Measurements from ENCODE around the gene TPR.
A peak's percentile ranks its signal among the peaks of the same experiment; 100 is the strongest.
"Not testable (repeated sequence)": the region's sequence is repeated elsewhere in the genome, so short reads cannot be mapped to it uniquely, and the experiment has no call there.

TPR gene

DNA sequence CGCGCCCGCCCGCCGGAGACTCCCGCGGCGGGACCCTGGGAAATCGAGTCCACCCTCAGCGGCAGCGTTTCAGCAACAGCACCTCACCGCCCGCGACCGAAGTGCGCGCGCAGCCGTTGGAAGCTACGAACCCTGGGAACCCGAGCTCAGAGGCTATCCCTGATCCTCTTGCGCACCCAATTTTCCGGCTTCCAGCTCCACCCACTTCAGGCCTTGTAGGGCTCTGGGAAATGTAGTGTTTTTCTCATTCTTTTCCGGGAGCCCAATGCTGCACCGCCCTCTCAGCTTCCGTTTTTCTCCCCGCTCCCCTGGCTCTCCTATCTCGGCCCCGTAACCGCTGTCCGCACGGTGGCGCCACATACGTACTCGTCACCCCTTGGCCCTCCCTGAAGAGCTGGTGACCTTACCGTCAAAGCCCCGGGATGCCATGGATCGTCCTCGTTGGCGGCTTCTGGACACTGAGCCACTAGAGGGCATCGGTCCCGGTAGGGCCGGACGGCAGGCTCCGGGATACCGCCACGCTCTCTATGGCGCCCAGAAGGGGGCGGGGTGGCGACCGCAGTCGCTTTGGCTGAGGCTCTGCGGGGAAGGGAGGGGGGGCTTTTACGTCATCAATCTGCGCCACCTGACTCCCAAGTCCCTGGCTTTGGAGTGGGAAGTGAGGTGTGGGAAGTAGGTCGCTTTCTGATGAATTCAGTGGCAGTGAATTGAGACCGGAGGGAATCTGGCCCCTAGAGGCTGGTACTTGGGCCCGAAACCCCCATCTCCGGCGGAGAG lies at the start of gene TPR, which contains the start of gene ODR4:
Gene TPR, minus strand, starts transcription at position 102 of the 777 bp plus-strand sequence. CDS start 225 bp downstream, outside the sequence.
Gene ODR4, plus strand, starts transcription at position 687 of the 777 bp plus-strand sequence. CDS start 3,948 bp downstream, outside the sequence.
- DNase-seq = peak; percentile 98

DNA sequence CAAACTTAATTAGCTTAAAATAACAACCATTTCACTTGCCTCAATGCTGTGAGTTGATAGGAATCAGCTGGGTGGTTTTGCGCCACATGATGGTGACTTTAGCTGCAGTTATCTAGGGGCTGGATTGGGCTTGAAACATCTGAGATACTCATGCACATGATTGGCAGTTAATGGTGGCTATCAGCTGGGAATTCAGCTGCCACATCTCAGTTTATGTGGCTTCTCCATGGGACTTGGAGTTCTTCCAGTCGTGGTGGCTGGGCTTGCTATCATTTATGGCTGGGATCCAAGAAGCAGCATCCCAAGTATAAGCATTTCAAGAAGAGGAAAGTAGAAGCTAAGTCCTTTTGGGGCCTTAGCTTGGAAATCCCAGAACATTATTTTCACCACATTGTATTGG lies 49.5 kb upstream of the TPR start:
- no peak for DNase-seq

DNA sequence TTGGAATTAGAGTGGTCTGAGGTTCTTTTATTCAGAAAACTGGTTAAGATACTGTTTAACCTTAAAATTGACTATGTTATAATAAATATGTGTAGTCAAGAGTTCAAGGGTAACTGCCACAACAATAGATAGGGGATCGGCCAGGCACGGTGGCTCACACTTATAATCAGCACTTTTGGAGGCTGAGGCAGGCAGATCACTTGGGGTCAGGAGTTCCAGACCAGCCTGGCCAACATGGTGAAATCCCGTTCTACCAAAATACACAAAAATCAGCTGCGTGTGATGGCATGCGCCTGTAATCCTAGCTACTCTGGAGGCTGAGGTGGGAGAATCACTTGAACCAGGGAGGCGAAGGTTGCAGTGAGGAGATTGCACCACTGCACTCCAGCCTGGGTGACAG lies 46.4 kb upstream of the TPR start:
- DNase-seq = no peak

DNA sequence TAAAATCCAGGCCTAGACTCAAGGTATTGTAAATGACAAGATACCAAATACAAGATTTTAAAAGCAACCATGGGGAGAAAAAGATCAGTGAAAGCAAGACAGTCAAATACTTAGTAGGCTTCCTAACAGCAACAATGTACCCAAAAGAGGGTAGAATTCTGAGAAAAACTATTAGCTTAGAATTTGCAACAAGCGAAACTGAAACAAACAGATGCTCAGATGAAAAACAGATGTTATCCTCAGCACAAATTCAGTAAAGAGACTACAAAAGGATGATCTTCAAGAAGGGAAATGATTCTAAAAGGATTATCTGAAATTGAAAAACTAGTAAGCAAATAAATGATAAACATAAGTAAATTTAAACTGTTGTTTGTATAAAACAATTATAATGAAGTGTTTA lies 45.9 kb upstream of the TPR start:
- no peak for DNase-seq

DNA sequence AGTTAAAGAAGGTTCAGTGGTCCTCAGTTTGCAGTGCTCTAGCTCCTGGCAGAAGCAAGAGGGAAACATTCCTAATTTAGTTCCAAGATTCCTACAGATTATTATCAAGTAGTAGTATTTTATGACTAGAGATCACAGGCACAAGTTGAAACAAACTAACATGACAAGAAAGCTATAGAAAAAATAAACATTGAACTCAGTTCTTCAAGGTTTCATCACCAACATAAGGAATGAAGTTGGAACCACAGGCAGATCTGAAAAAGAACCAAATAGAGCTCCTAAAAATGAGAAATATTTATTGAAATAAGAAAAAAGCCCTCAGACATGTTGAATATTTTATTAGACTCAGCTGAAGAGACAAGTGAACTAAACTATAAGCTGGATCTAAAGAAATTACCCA lies 45.3 kb upstream of the TPR start:
- DNase-seq = no peak

DNA sequence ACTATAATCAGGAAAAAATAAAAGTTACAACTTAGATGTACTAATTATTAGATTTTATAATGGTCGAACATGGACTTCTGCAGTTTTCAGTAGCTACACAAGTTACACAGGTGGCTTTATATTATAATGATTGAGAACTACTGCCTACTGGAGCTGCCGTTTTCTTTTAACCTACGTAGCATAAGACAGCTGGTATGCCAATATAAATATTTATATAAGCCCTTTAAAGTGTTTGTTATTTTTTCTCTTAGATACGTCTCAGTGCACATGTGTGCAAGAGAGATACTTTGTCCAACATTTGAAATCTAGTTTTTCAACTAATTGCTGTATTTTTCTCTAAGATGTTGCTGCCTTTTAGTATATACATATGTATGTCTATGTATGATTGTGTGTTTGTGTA lies 43.5 kb upstream of the TPR start:
- DNase-seq = no peak

DNA sequence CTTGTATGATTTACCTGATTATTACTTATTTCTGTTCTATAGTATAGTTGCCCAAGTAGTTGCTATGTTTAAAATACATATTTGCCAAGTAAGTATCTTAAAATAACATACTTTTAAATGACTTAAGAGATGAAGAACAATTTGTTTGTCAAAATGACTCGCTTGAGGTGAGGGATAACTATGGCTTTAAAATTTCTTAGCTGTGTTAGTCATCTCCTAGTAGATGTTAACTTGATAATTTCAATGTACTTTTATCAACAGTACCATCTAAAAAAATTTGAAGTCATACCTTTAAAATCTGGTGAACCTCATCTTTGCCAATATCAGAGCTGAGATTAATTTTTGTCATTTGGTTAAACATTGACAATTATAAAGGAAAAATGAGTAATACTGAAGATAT lies 38.3 kb upstream of the TPR start:
- DNase-seq = no peak

DNA sequence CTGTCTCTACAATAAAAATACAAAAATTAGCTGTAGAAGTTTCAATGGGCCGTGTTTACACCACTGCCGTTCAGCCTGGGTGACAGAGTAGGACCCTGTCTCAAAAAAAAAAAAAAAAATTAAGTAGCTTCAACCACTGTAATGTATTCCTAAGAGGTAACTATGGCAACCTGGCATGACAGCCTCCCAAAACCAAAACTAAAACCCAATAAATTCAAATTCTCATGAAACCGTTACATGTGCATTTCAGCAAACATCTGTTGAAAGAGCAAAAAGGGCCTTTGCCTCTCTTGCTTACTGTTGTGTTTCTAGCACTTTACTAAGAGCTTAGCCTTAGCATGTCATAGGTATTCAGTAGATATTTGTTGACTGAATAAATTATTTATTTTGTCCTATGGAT lies 34.0 kb upstream of the TPR start:
- no peak for DNase-seq

DNA sequence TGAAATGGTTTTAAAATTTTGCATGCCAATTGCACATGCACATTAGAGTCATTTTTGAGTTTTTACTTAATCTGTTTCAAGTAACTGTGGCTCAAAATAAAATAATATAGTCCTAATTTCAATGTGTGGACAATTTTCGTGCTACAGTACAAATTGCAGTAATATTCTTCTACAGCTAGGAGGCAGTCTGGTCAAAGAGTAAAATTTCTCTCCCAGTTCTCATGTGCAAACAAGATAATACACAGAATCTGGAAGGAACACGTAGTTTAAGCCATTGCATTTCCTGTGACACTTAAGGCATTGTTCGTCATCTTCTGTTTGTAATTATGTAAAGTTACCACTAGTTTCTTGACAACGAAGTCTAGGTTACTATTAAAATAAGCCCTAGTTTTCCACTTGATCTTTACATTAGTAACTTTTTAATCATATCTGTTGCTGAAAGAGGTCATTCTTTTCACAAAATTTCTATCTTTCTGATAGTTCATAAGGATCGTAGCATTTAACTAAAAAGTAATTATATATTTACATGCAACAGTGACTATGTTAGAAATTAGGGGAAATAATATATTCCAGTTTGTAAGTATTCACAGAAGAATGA lies 29.5 kb upstream of the TPR start:
- DNase-seq = no peak

DNA sequence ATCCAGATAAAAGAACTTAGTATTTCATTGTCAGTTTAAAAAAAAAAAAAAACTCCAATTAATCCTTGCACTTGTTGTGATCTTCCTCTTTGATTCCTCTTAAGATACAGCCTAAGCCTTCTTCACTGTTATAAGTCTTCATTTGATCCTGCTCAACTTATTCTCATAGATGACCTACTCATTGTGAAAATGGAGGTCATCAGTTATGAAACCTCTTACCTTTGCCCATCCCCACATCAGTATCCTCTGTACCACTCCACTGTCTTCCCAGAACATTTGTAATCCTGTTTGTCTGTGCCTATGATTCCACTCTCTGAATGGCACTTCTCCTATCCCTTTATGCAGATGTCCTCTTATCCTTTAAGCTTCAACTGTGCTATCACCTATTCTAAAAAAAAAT lies 28.6 kb upstream of the TPR start:
- DNase-seq = no peak

DNA sequence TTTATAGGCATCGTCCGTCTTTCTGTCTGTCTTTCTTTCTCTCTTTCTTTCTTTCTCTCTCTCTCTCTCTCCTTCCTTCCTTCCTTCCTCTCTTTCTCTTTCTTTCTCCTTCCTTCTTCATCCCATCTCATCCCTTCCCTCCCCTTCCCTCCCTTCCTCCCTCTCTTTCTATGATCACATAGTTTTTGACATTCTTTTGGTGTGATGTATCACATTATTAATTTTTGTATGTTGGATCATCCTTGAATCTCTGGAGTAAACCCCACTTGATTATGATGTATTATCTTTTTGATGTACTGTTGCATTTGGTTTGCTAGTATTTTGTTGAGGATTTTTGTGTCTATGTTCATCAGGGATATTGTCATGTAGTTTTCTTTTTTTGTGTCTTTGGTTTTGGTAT lies 26.4 kb upstream of the TPR start:
- not testable (repeated sequence) for DNase-seq

DNA sequence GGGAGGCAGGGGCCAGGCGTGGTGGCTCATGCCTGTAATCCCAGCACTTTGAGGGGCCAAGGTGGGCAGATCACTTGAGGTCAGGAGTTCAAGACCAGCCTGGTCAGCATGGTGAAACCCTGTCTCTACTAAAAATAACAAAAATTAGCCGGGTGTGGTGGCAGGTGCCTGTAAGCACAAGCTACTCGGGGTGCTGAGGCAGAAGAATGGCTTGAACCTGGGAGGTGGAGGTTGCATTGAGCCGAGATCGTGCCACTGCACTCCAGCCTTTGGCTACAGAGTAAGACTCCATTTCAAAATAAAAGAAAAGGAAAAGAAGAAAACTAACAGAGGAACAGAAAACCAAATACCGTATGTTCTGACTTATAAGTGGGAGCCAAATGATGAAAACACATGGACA lies 17.7 kb upstream of the TPR start:
- not testable (repeated sequence) for DNase-seq

DNA sequence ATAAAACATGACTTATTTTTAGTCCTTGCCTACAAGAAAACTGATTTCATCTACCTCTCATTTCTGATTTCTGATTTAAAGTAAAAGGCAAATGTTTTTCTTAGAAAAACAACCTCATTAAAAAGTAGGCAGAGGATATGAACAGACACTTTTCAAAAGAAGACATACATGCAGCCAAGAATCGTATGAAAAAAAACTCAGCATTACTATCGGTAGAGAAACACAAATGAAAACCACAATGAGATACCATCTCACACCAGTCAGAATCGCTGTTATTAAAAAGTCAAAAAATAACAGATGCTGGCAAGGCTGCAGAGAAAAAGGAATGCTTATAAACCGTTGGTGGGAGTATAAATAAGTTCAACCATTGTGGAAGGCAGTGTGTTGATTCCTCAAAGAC lies 16.8 kb upstream of the TPR start:
- DNase-seq = no peak

DNA sequence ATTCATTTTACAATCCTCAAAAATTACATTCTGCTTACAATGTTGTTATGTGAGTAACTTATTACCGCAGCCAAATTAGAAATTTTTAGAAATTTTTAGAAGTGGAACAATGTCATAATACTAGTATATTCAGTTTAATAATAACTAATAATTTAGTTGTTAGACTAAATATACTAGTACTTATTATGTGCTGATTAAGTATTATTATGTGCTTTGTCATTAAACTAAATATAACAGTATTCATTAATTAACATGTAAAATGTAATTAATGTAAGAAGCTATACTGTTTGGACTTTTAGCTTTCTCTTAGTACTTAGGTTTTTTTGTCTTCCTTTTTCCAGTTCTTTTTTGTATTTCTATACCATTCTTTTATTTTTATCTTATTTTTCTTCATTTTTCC lies 15.9 kb upstream of the TPR start:
- DNase-seq = no peak

DNA sequence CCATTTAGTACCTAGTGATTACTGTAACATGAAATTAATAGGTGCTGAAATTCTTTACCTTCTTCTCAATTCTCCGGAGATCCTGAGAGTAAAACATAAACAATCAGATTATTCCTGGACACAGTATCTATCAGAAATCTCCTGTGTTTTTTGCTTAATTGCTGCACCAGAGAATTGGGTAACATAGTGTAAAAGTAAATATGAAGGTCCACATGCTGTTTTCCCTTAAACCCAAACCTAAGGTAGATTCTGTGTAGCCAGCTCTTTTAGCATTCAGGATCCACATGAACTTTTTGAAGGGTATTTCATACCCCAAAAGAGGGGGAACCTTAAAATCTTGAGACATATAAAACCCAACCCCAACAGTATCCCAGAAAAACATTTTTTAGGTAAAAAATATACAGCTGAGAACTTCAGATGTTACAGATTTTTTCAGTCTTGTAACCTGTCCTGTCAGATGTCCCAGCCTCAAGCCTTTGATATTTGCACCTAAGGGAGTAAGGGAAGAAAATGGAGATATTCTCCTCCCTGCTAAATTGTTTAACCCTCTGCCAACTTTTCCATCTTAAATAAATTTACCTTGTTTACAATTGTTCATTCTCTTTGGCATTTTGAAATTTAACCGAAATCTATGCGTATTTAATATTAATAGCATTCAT lies 11.8 kb upstream of the TPR start:
- no peak for DNase-seq

DNA sequence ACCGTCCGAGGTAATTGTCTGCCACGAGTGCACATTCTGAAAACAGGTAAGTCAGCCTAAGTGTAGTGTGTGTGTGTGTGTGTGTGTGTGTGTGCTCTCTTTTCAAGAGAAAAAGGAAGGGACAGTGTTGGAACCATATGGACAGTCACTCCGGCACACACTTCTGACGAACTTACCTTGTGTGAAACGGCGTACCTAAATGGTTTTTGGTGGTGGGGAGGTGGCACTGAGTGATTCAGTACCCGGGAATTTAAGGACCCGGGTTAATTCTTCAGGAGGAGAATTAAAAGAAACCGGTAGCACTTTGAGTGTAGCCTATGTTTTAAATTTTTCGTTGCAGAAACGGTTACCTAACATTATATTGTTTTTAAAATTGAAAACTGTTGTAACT lies 871 bp upstream of the TPR start:
- peak; percentile 22 for DNase-seq

DNA sequence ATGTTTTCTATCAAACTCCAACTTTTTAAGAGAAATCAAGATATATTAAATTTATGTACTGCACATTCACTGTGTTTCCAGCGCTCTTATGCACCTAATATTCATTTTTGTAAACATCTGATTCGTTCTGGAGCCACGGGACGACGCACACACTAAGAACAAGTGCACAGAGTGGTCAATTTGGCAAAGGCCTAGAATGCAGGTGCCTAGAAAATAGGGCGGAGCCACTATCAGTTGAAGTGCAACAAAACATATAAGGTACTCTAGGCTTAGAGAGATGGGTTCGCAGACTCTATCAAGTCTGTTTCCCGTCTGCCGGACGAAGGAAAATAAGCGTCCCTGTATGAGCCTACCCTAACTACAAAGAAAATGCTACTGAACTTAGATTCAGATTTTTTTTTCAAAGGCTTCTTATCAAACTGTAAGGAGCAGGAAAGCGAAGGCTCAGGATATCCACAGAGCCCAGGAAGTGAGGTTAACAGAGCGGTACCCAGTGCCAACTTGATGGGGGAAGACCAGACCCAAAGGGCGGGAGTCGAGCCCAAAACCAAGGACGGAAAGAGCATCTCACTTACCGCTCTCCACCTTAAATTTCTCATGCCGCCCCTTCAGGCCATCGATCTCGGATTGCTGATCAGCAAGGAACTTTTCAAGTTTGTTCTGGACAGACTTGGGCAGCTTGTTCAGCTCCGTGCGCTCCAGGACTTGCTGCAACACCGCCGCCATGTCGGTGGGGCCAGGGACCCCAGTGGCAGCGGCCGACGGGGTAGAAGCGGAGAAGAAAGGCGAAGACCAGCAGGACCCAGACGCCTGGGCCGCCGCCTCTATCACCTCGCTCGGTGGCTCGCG lies 526 bp downstream of the TPR start:
- peak; percentile 1 for DNase-seq

DNA sequence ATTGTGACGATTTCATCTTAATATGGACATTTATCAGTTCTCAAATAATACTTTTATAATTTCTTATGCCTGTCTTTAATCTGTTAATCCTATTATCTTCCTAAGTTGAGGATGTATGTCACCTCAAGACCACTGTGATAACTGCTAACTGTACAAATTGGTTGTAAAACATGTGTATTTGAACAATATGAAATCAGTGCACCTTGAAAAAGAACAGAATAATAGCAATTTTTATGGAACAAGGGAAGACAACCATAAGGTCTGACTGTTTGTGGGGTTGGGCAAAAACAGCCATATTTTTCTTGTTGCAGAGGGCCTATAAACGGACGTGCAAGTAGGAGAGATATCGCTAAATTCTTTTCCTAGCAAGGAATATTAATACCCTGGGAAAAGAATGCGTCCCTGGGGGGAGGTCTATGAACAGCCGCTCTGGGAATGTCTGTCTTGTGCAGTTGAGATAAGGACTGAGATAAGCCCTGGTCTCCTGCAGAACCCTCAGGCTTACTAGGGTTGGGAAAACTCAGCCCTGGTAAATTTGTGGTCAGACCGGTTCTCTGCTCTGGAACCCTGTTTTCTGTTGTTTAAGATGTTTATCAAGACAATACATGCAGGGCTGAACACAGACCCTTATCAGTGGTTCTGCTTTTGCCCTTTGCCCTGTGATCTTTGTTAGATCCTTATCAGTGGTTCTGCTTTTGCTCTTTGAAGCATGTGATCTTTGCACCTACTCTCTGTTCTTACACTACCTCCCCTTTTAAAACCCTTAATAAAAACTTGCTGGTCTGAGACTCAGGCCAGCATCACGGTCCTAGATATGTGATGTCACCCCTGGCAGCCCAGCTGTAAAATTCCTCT lies 27.0 kb downstream of the TPR start:
- DNase-seq = not testable (repeated sequence)

DNA sequence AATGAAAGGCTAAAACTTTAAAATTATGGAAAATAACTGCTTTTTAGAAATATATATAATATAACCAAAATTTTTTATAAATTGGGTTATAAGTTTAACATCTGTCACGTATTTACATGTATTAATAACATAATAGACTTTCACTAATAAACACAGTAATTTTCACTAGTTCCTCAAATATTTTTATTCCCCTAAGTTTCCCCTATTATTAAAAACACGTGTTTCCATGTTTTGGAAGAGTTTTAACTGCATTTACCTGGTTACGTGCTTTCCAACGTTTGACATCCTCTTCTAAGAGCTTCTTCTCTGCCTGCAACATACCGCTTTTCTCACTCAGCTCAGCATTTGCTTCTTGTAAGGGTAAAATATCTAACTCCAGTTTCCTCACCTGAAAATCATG lies 34.3 kb downstream of the TPR start:
- DNase-seq = no peak

DNA sequence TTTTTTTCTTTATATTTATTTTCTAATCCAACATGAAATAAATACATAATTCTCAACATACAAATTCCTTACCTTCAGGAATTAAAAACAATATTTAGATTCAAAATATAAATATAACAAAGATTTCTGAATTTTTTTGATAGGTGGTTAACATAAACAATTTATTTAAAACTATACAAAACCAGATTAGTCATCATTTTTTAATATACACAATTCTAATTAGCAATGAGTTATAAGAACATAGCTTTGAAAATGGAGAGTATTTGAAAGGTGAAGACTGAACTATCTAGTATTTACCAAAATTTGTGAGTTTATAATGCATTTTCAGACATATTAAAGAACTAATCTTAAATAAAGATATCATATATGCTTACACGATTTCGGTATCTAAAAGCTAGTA lies 37.5 kb downstream of the TPR start:
- DNase-seq = no peak

DNA sequence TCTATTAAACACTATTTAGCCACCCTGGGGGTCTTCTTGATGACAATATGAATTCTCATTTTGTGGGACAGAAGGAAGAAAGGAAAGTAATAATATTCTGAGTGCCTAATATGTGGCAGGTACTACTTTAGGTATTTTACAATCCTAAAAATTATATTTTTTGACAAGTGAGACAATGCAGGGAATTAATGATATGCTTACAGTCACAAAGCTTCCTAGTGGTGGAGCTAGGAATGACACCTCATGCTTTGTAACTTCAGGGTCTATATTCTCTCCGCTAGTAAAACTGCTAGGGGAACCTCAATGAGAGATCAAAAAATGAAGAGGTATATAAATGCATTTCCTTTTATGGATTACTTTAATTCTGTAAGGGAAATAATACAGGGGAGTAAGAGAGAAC lies 44.3 kb downstream of the TPR start:
- DNase-seq = no peak

DNA sequence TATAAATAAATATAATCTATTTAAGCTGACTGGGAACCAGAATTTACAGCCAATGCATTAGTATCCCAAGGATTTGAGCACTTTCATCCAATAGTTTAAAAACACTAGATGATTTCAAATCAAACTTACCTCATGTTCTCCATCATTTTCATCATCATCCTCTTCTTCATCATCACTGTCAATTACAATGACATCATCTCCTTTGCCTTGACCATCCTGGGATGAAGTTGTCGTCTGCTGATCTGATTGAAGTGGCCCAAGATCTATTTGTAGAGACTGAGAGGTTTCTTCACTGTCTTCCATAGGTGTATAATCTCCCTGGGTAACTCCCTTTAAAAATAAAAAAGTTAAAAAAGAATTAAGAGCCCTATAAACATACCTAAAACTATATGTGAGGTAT lies 47.7 kb downstream of the TPR start:
- no peak for DNase-seq

Data from amniotic stem cell (primary cell).